Sigmoid colon (tissue), 7 donors: ENCODE data around the gene FXYD2. TPM values are rescaled to one million over a fixed set of nuclear protein-coding genes. Genes with fewer than 3 reads are reported as not detected.

ENCODE experiments used
- DNase-seq: peaks from one replicate; pipeline ENCODE4 v3.0.0-alpha.2; 2019
- H3K27ac ChIP-seq, 4 donors: fragments of 200-600 bp; sonication (generic); one replicate each; pipeline ENCODE4 v1.5.1; 2016 to 2019; ENCODE audit warnings: mild to moderate bottlenecking in 1 of 4
- H3K27me3 ChIP-seq, 3 donors: fragments of 200-600 bp; sonication (generic); one replicate each; pipeline ENCODE4 v1.5.1; 2019; ENCODE audit warnings: mild to moderate bottlenecking in 1 of 3
- H3K36me3 ChIP-seq, 4 donors: fragments of 200-600 bp; sonication (generic); one replicate each; pipeline ENCODE4 v1.5.1; 2016 to 2019
- H3K4me1 ChIP-seq, 4 donors: fragments of 200-600 bp; sonication (generic); one replicate each; pipeline ENCODE4 v1.5.1; 2017 to 2019
- H3K4me3 ChIP-seq, 4 donors: fragments of 200-600 bp; sonication (generic); one replicate each; pipeline ENCODE4 v1.5.1; 2017 to 2019; ENCODE audit warnings: mild to moderate bottlenecking in 2 of 4, moderate library complexity in 1 of 4
- H3K9me3 ChIP-seq, 4 donors: fragments of 200-600 bp in 3 of 4; sonication (generic) in 3 of 4; one replicate each; pipeline versions ENCODE4 v1.5.1 to v1.6.1; 2013 to 2019
- CTCF ChIP-seq, 4 experiments: fragments of 450-650 bp in 3 of 4; fragments of 200-600 bp in 1 of 4; IDR thresholded peaks; one replicate each; pipeline ENCODE4 v1.5.1; 2016 to 2019; ENCODE audit warnings: antibody characterized with exemption in 4 of 4, mild to moderate bottlenecking in 3 of 4, moderate library complexity in 2 of 4
- EP300 ChIP-seq, 4 donors: sonication (generic); formaldehyde crosslinking; IDR thresholded peaks; one replicate each; pipeline ENCODE4 v1.6.1; 2017; ENCODE audit warnings: antibody characterized with exemption in 4 of 4
- POLR2A ChIP-seq, 2 donors: fragments of 450-650 bp; IDR thresholded peaks; one replicate each; pipeline ENCODE4 v1.6.1; 2016; ENCODE audit warnings: antibody characterized with exemption in 2 of 2, mild to moderate bottlenecking in 2 of 2, moderate library complexity in 2 of 2
- POLR2AphosphoS5 ChIP-seq, 4 donors: sonication (generic); formaldehyde crosslinking; IDR thresholded peaks; one replicate each; pipeline ENCODE4 v1.6.1; 2017; ENCODE audit warnings: antibody characterized with exemption in 4 of 4
- WGBS, 2 donors: extraction: QIAGEN DNeasy Blood & Tissue Kit; methylation state at CpG; one replicate each; pipeline ENCODE4 v1.1.7; 2013; 5-methylcytosine and 5-hydroxymethylcytosine counted together
- intact Hi-C: fragments of 100-400 bp; cut with DNase I; formaldehyde crosslinking; loops from one replicate; pipeline ENCODE4 v1.15.1; 2023
- polyA plus RNA-seq, 3 donors: library from polyadenylated mRNA; stranded (reverse); fragments of 200-250 nt; gene quantifications; one replicate each; pipeline ENCODE4 v1.2.3, GENCODE V29; 2013
- total RNA-seq, 4 donors: library from RNA; depleted of rRNA; stranded (reverse); fragments of >200 nt; gene quantifications; one replicate each; pipeline ENCODE4 v1.1.0, GENCODE V29; 2016
- donor health status: healthy with polysubstance abuse.
- donor health status: Bipolar disorder and iron deficiency.
- donor health status: healthy.

The FXYD2 gene
- total and polyA plus RNA-seq, 7 donors: 3.2 to 6.6 (median 4.2) TPM; not detected in 1

GRCh38 chr11:117794772-117795629, 29.5 kb downstream of the FXYD2 start:
- no peaks in the 10 kb centered on the region for H3K36me3 ChIP-seq
- no peak for DNase-seq
- no peak overlapping the region for H3K4me3 ChIP-seq
- H3K4me1 ChIP-seq: peaks cover 0 to 22% (median 21%) of the 10 kb centered on the region in 4 donors
- TF ChIP-seq POLR2A (IDR thresholded peaks at IDR 0.05) (no peak), CTCF (IDR thresholded peaks at IDR 0.05) (no peak), EP300 (IDR thresholded peaks at IDR 0.05) (no peak)
- WGBS, 2 donors: 61 to 81% methylated on average over 29 of the region's 29 CpGs
- intact Hi-C loops: no loop called here
- H3K27me3 ChIP-seq: peaks cover 24 to 60% (median 33%) of the 10 kb centered on the region in 3 donors
- H3K27ac ChIP-seq: no peak overlapping the region
- no peaks in the 10 kb centered on the region for H3K9me3 ChIP-seq

- H3K36me3 ChIP-seq: no peaks in the 10 kb centered on the region
- no peaks in the 10 kb centered on the region for H3K9me3 ChIP-seq
- H3K4me1 ChIP-seq: peaks cover 0 to 22% (median 21%) of the 10 kb centered on the region in 4 donors
- 87 to 89% methylated on average over 10 of the region's 10 CpGs for WGBS, 2 donors
- TF ChIP-seq CTCF (IDR thresholded peaks at IDR 0.05): no peak
- TF ChIP-seq EP300 (IDR thresholded peaks at IDR 0.05): no peak
- no peak for TF ChIP-seq POLR2A (IDR thresholded peaks at IDR 0.05)
- no peak for TF ChIP-seq POLR2AphosphoS5 (IDR thresholded peaks at IDR 0.05)
- no peak overlapping the region for H3K27ac ChIP-seq
- intact Hi-C loops: no loop called here
- no peak overlapping the region for H3K4me3 ChIP-seq
- no peak for DNase-seq
- H3K27me3 ChIP-seq: peaks cover 24 to 60% (median 33%) of the 10 kb centered on the region in 3 donors
Observed at GRCh38 chr11:117794135-117794534, 30.4 kb downstream of the FXYD2 start.

DNA sequence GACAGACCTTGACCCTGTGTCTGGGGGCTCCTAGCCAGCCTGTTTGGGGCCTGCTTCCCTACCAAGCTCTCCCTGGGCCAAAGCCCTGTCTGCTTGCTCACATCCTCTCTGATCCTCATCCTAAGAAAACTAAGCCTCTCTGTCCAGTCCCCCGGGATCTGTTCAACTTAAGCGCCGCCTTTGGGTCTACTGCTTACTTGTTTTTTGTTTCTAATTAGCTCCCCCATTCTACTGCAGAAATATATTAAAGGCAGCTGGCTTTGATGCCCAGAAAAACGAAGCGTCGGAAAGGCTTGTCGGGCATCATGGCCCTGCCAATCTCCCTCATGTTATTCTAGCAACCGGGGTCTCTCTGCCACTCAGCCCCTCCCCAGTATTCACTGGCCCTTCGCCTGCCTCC, 31.0 kb downstream of the FXYD2 start:
- no peak overlapping the region for H3K27ac ChIP-seq
- intact Hi-C loops: no loop called here
- H3K9me3 ChIP-seq: no peaks in the 10 kb centered on the region
- no peaks in the 10 kb centered on the region for H3K36me3 ChIP-seq
- no peak for DNase-seq
- H3K4me1 ChIP-seq: peaks cover 0 to 22% (median 21%) of the 10 kb centered on the region in 4 donors
- H3K4me3 ChIP-seq: no peak overlapping the region
- TF ChIP-seq POLR2A (IDR thresholded peaks at IDR 0.05) (no peak), EP300 (IDR thresholded peaks at IDR 0.05) (no peak), CTCF (IDR thresholded peaks at IDR 0.05) (no peak), POLR2AphosphoS5 (IDR thresholded peaks at IDR 0.05) (no peak)
- H3K27me3 ChIP-seq: peaks cover 24 to 60% (median 33%) of the 10 kb centered on the region in 3 donors
- WGBS, 2 donors: 93 to 94% methylated on average over 9 of the region's 9 CpGs

DNA sequence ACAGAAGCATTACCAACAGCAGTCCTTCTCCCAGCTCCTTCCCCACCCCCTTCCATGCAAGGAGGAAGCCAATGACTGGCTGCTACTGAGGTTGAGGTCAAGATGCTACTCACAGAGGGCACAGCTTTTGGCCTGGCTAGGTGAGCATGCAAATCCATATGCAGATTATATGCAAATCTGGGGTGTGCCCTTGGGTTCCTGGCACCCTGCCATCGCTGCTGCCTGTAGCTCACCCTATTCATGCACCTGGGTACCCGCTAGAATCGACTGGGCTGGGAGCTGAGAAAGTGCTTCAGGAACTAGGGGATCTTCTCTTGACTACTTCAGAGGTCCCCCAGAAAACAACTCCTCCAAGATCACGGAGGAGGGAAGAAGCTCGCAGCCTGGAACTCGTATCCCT, 31.6 kb downstream of the FXYD2 start:
- H3K4me1 ChIP-seq: peaks cover 0 to 22% (median 21%) of the 10 kb centered on the region in 4 donors
- H3K4me3 ChIP-seq: no peak overlapping the region
- H3K9me3 ChIP-seq: no peaks in the 10 kb centered on the region
- 89 to 92% methylated on average over 6 of the region's 6 CpGs for WGBS, 2 donors
- no peaks in the 10 kb centered on the region for H3K36me3 ChIP-seq
- intact Hi-C loops: no loop called here
- TF ChIP-seq CTCF (IDR thresholded peaks at IDR 0.05) (no peak), EP300 (IDR thresholded peaks at IDR 0.05) (no peak), POLR2AphosphoS5 (IDR thresholded peaks at IDR 0.05) (no peak), POLR2A (IDR thresholded peaks at IDR 0.05) (no peak)
- no peak for DNase-seq
- H3K27ac ChIP-seq: no peak overlapping the region
- peaks cover 24 to 56% (median 33%) of the 10 kb centered on the region in 3 donors for H3K27me3 ChIP-seq
